WTC11 (cell line): Measurements from ENCODE around the gene TUT4. TPM values are rescaled to one million over a fixed set of nuclear protein-coding genes. Genes with fewer than 3 reads are reported as not detected.
A peak's percentile ranks its signal among the peaks of the same experiment; 100 is the strongest.

Experiments
- ATAC-seq: fragments of 200-7000 bp; cut with Tn5 transposase; 2 replicates; pipeline ENCODE4 v1.10.0; 2021; ENCODE audit warnings: mild to moderate bottlenecking, moderate library complexity
- CTCF ChIA-PET: fragments of 300-600 bp; sonication (Branson Sonifier 250); formaldehyde crosslinking; loops from one replicate; lab custom pipeline; 2021; ENCODE audit warnings: antibody characterized with exemption; lab: Charles Lee
- POLR2A ChIA-PET: fragments of 350-600 bp; sonication (Branson Sonifier 250); formaldehyde crosslinking; loops from one replicate; lab custom pipeline; 2021; ENCODE audit warnings: antibody characterized with exemption; lab: Charles Lee
- DNase-seq: peaks from one replicate; pipeline ENCODE4 v3.0.0; 2021; ENCODE audit warnings: low spot score
- H3K27ac Mint-ChIP-seq: 2 replicates; pipeline ENCODE4 v1.8.0; 2021; ENCODE audit warnings: mixed read lengths
- H3K27me3 Mint-ChIP-seq: 2 replicates; pipeline ENCODE4 v1.8.0; 2021; ENCODE audit warnings: low read depth, mild to moderate bottlenecking, moderate library complexity, mixed read lengths
- H3K36me3 Mint-ChIP-seq: 2 replicates; pipeline ENCODE4 v1.8.0; 2021; ENCODE audit warnings: mixed read lengths
- H3K4me1 Mint-ChIP-seq: 2 replicates; pipeline ENCODE4 v1.8.0; 2022; ENCODE audit warnings: mixed read lengths
- H3K4me3 Mint-ChIP-seq: 2 replicates; pipeline ENCODE4 v1.8.0; 2021; ENCODE audit warnings: mild to moderate bottlenecking, moderate library complexity, mixed read lengths
- H3K9me3 Mint-ChIP-seq: 2 replicates; pipeline ENCODE4 v1.8.0; 2021; ENCODE audit warnings: mixed read lengths
- ATF1 ChIP-seq: sonication (generic); formaldehyde crosslinking; IDR thresholded peaks from 2 replicates; pipeline ENCODE4 v1.8.1; 2023; ENCODE audit warnings: mild to moderate bottlenecking, moderate library complexity, missing genetic modification reagents
- CBFB ChIP-seq: sonication (generic); formaldehyde crosslinking; IDR thresholded peaks from 2 replicates; pipeline ENCODE4 v1.8.1; 2022; ENCODE audit warnings: mild to moderate bottlenecking, low read depth, missing genetic modification reagents
- CREM ChIP-seq: sonication (generic); formaldehyde crosslinking; IDR thresholded peaks from 2 replicates; pipeline ENCODE4 v1.8.1; 2022; ENCODE audit warnings: mild to moderate bottlenecking, missing genetic modification reagents, moderate library complexity
- HMGA2 ChIP-seq: fragments of 250-450 bp; sonication (Bioruptor Pico); IDR thresholded peaks from 2 replicates; pipeline ENCODE4 v1.4.0; 2021; ENCODE audit warnings: mild to moderate bottlenecking, moderate library complexity
- SMAD3 ChIP-seq: sonication (generic); formaldehyde crosslinking; IDR thresholded peaks from 2 replicates; pipeline ENCODE4 v1.8.0; 2022; ENCODE audit warnings: missing genetic modification reagents, mild to moderate bottlenecking, borderline replicate concordance
- ZNF232 ChIP-seq: sonication (generic); formaldehyde crosslinking; IDR thresholded peaks from 2 replicates; pipeline ENCODE4 v1.8.0; 2022; ENCODE audit warnings: mild to moderate bottlenecking, missing genetic modification reagents
- ZNF263 ChIP-seq: sonication (generic); formaldehyde crosslinking; IDR thresholded peaks from 2 replicates; pipeline ENCODE4 v1.8.1; 2022; ENCODE audit warnings: low read depth, mild to moderate bottlenecking, moderate library complexity, missing genetic modification reagents
- total RNA-seq: library from RNA; stranded (reverse); gene quantifications from 3 replicates; pipeline ENCODE4 v1.2.3, GENCODE V29; 2021
- TF ChIP-seq, protein P1 (sequence below): sonication (generic); formaldehyde crosslinking; IDR thresholded peaks from 2 replicates; pipeline ENCODE4 v1.8.1; 2022; ENCODE audit warnings: missing genetic modification reagents, borderline replicate concordance
- TF ChIP-seq, protein P2 (sequence below): fragments of 250-450 bp; sonication (Bioruptor Pico); IDR thresholded peaks from 2 replicates; pipeline ENCODE4 v2.1.2; 2022; ENCODE audit warnings: mild to moderate bottlenecking, moderate library complexity
- TF ChIP-seq, protein P3 (sequence below): sonication (generic); formaldehyde crosslinking; IDR thresholded peaks from 2 replicates; pipeline ENCODE4 v1.8.0; 2022; ENCODE audit warnings: mild to moderate bottlenecking, missing genetic modification reagents
- TF ChIP-seq, protein P4 (sequence below): sonication (generic); formaldehyde crosslinking; IDR thresholded peaks from 2 replicates; pipeline ENCODE4 v1.8.1; 2022; ENCODE audit warnings: mild to moderate bottlenecking, missing genetic modification reagents, moderate library complexity, borderline replicate concordance
- TF ChIP-seq, protein P5 (sequence below): sonication (generic); formaldehyde crosslinking; IDR thresholded peaks from 2 replicates; pipeline ENCODE4 v1.8.1; 2022; ENCODE audit warnings: low read depth, mild to moderate bottlenecking, moderate library complexity, missing genetic modification reagents, borderline replicate concordance
- TF ChIP-seq, protein P6 (sequence below): sonication (generic); formaldehyde crosslinking; IDR thresholded peaks from 2 replicates; pipeline ENCODE4 v1.8.1; 2023; ENCODE audit warnings: mild to moderate bottlenecking, missing genetic modification reagents, moderate library complexity

The TUT4 gene
- total RNA-seq, 1 experiment from 2014 or later, result 63.3 TPM

GRCh38 chr1:52474807-52475206 is 78.1 kb downstream of the TUT4 start:
- TF ChIP-seq CREM (CRISPR knock-in tag), result no peak
- TF ChIP-seq, all 79 proteins: peak for 0
- DNase-seq (no peak), ATAC-seq (no peak)
- no peak overlapping the region for H3K4me3 Mint-ChIP-seq
- peaks cover 17% of the 10 kb centered on the region for H3K36me3 Mint-ChIP-seq
- H3K27ac Mint-ChIP-seq, result no peak overlapping the region
- no peaks in the 10 kb centered on the region for H3K4me1 Mint-ChIP-seq
- H3K27me3 Mint-ChIP-seq, result no peaks in the 10 kb centered on the region
- CTCF ChIA-PET, result no interaction called here
- no peaks in the 10 kb centered on the region for H3K9me3 Mint-ChIP-seq
- POLR2A ChIA-PET, result no interaction called here

DNA sequence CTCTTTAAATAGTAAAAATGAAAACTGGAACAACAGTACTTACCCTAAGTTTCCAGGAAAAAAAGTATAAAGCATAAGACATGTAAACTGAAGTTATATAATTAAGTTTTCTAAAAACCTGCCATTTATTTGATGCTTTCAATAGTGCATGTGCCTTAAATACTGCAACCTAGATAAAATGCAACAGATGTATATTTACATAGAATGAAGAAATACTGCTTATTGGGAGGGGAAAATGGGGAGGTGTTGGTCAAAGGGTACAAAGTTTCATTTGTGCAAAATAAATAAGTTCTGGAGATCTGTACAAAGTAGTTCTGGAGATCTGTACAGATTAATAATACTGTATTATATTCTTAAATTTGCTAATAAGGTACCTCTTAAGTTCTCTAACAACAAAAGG is 79.9 kb downstream of the TUT4 start:
- POLR2A ChIA-PET, result no interaction called here
- TF ChIP-seq, protein P1, sequence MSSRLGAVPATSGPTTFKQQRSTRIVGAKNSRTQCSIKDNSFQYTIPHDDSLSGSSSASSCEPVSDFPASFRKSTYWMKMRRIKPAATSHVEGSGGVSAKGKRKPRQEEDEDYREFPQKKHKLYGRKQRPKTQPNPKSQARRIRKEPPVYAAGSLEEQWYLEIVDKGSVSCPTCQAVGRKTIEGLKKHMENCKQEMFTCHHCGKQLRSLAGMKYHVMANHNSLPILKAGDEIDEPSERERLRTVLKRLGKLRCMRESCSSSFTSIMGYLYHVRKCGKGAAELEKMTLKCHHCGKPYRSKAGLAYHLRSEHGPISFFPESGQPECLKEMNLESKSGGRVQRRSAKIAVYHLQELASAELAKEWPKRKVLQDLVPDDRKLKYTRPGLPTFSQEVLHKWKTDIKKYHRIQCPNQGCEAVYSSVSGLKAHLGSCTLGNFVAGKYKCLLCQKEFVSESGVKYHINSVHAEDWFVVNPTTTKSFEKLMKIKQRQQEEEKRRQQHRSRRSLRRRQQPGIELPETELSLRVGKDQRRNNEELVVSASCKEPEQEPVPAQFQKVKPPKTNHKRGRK (CRISPR knock-in tag), result no peak
- TF ChIP-seq, protein P2, sequence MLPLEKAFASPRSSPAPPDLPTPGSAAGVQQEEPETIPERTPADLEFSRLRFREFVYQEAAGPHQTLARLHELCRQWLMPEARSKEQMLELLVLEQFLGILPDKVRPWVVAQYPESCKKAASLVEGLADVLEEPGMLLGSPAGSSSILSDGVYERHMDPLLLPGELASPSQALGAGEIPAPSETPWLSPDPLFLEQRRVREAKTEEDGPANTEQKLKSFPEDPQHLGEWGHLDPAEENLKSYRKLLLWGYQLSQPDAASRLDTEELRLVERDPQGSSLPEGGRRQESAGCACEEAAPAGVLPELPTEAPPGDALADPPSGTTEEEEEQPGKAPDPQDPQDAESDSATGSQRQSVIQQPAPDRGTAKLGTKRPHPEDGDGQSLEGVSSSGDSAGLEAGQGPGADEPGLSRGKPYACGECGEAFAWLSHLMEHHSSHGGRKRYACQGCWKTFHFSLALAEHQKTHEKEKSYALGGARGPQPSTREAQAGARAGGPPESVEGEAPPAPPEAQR (CRISPR knock-in tag), result no peak
- no peak for TF ChIP-seq ZNF232 (CRISPR knock-in tag)
- TF ChIP-seq, protein P3, sequence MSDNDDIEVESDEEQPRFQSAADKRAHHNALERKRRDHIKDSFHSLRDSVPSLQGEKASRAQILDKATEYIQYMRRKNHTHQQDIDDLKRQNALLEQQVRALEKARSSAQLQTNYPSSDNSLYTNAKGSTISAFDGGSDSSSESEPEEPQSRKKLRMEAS, result no peak
- TF ChIP-seq SMAD3 (CRISPR knock-in tag), result no peak
- TF ChIP-seq ATF1 (CRISPR knock-in tag), result no peak
- no peak for TF ChIP-seq CBFB (CRISPR knock-in tag)
- H3K4me1 Mint-ChIP-seq, result no peaks in the 10 kb centered on the region
- CTCF ChIA-PET, result no interaction called here
- ATAC-seq, result no peak
- 0 out of 2 replicates have a peak overlapping the region, but pooled peaks have one; percentile 57 for H3K27ac Mint-ChIP-seq
- H3K4me3 Mint-ChIP-seq, result no peak overlapping the region
- no peak for DNase-seq
- H3K9me3 Mint-ChIP-seq, result no peaks in the 10 kb centered on the region
- peaks cover 17% of the 10 kb centered on the region for H3K36me3 Mint-ChIP-seq
- no peaks in the 10 kb centered on the region for H3K27me3 Mint-ChIP-seq

DNA sequence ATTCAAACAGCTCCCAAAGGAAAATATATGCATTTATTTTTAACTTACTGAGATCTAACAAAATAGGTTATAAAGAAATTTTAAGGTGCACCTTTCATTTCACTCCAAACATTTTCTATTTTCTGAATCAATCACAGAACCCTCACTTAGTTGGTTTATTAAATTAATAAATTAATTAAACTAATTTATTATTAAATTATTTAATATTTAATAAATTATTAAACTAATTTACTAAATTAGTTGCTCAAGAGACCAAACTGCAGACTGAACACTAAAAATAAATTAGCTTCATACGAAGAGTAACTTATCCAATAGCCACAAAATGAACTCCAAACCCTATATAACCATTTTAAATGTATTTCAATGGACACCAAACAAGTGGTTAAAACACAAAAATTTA is 80.5 kb downstream of the TUT4 start:
- no peak for ATAC-seq
- no peak overlapping the region for H3K27ac Mint-ChIP-seq
- TF ChIP-seq, protein P4, sequence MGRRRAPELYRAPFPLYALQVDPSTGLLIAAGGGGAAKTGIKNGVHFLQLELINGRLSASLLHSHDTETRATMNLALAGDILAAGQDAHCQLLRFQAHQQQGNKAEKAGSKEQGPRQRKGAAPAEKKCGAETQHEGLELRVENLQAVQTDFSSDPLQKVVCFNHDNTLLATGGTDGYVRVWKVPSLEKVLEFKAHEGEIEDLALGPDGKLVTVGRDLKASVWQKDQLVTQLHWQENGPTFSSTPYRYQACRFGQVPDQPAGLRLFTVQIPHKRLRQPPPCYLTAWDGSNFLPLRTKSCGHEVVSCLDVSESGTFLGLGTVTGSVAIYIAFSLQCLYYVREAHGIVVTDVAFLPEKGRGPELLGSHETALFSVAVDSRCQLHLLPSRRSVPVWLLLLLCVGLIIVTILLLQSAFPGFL, result no peak
- TF ChIP-seq, protein P5, sequence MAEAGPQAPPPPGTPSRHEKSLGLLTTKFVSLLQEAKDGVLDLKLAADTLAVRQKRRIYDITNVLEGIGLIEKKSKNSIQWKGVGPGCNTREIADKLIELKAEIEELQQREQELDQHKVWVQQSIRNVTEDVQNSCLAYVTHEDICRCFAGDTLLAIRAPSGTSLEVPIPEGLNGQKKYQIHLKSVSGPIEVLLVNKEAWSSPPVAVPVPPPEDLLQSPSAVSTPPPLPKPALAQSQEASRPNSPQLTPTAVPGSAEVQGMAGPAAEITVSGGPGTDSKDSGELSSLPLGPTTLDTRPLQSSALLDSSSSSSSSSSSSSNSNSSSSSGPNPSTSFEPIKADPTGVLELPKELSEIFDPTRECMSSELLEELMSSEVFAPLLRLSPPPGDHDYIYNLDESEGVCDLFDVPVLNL (CRISPR knock-in tag), result no peak
- TF ChIP-seq HMGA2 (CRISPR knock-in tag) (peak; percentile 95), ZNF263 (no peak)
- TF ChIP-seq, protein P6, sequence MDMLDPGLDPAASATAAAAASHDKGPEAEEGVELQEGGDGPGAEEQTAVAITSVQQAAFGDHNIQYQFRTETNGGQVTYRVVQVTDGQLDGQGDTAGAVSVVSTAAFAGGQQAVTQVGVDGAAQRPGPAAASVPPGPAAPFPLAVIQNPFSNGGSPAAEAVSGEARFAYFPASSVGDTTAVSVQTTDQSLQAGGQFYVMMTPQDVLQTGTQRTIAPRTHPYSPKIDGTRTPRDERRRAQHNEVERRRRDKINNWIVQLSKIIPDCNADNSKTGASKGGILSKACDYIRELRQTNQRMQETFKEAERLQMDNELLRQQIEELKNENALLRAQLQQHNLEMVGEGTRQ (CRISPR knock-in tag), result no peak
- TF ChIP-seq, all 79 proteins: peak for 1
- Mint-ChIP-seq H3K4me3 (no peak overlapping the region), H3K9me3 (no peaks in the 10 kb centered on the region), H3K27me3 (no peaks in the 10 kb centered on the region), H3K4me1 (no peaks in the 10 kb centered on the region), H3K36me3 (peaks cover 15% of the 10 kb centered on the region)
- CTCF ChIA-PET, result no interaction called here
- no peak for DNase-seq
- POLR2A ChIA-PET, result no interaction called here
